DOHH2 (cell line): ENCODE results near the gene RNF224.

ENCODE experiments used
- CTCF ChIP-seq: fragments of 200-600 bp; sonication (generic); IDR thresholded peaks from one replicate; pipeline ENCODE4 v1.5.1; 2014; ENCODE audit warnings: antibody characterized with exemption, mild to moderate bottlenecking, low read depth, low read length; ENCODE audit not compliant: poor library complexity, severe bottlenecking
- EZH2phosphoT487 ChIP-seq: fragments of 200-600 bp; sonication (generic); IDR thresholded peaks from 2 replicates; pipeline ENCODE4 v1.6.1; 2017; ENCODE audit warnings: borderline replicate concordance, mild to moderate bottlenecking, antibody characterized with exemption, low read length, moderate library complexity, mixed read lengths

GRCh38 chr9:137272241-137273094 is 45.2 kb downstream of the RNF224 start:
- TF ChIP-seq CTCF (no peak), EZH2phosphoT487 (no peak)
